Mucosa of rectum (tissue), 2 donors: ENCODE measurements around the gene CRB2.
A peak's percentile ranks its signal among the peaks of the same experiment; 100 is the strongest.

Source experiments
- H3K27ac ChIP-seq, 2 donors: one replicate each; pipeline ENCODE4 v1.7.0; 2013; ENCODE audit warnings: inconsistent platforms in 2 of 2, low read depth in 2 of 2, low read length in 2 of 2
- H3K27me3 ChIP-seq, 2 donors: one replicate each; pipeline ENCODE4 v1.7.0; 2013; ENCODE audit warnings: low read length in 2 of 2; ENCODE audit not compliant: control insufficient read depth in 2 of 2, insufficient read depth in 2 of 2
- H3K36me3 ChIP-seq, 2 donors: one replicate each; pipeline ENCODE4 v1.7.0; 2013; ENCODE audit warnings: low read length in 2 of 2; ENCODE audit not compliant: control insufficient read depth in 2 of 2, insufficient read depth in 2 of 2
- H3K4me1 ChIP-seq, 2 donors: one replicate each; pipeline ENCODE4 v1.7.0; 2013; ENCODE audit warnings: low read length in 2 of 2, mild to moderate bottlenecking in 1 of 2; ENCODE audit not compliant: control insufficient read depth in 2 of 2, insufficient read depth in 2 of 2
- H3K4me3 ChIP-seq, 2 donors: one replicate each; pipeline ENCODE4 v1.7.0; 2013; ENCODE audit warnings: low read length in 2 of 2
- H3K9ac ChIP-seq, 2 donors: one replicate each; pipeline ENCODE4 v1.7.0; 2013; ENCODE audit warnings: low read length in 2 of 2, low read depth in 1 of 2, mild to moderate bottlenecking in 1 of 2
- H3K9me3 ChIP-seq, 2 donors: one replicate each; pipeline ENCODE4 v1.7.0; 2013; ENCODE audit warnings: low read length in 2 of 2; ENCODE audit not compliant: control insufficient read depth in 2 of 2
- donor health status: healthy.
- donor health status: Normal muscosa, but diverticular disease.

CRB2 gene

DNA sequence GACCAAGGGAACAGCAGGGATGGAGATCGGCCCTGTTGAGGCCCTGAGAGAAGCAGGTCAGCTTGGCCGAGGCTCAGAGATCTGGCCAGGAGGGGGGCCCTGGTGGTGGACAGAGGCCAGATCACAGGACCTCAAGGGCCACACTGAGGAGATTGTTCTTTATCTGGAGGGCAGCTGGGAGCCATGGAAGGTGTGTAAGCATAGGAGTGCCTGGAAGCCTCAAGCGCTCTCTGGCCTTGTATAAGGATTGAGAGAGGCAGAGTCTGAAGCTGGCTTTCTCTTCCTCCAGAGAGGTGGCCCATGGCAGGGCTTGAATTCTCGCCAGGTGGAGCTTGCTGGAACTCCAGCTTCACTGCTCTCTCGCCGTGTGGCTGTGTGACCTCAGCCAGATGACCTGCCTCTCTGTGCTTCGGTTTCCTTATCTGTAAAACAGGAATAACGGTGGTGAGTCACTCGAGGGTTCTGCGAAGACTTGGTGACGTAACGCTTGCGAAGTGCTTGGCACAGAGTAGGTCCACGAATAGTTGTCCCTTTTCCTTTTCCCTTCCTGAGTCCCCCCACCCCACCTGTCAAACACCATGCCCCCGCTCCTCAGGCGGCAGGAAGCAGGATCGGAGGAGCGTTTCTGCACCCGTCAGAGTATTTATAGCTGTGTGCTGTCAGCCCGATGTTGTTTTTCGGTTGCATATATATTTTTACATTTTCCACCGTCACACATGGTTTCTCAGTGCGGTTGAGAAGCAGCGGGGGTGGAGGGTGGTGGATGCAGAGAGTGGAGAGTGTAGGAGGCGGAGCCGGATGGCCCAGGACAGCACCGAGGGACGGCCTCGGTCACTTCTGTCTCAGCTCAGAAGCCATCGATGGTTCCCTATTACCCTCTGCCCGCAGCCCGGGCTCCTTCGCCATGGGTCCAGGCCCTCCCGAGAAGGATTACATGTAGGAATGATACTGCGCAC is 17.0 kb upstream of the CRB2 start:
- peaks cover 0 to 10% of the 10 kb centered on the region in 2 donors for H3K4me1 ChIP-seq
- peak overlapping the region in 1 of 2 donors; percentile 41 for H3K9ac ChIP-seq
- no peaks in the 10 kb centered on the region for H3K36me3 ChIP-seq
- H3K27ac ChIP-seq: peak overlapping the region; percentile 54 to 72
- peak overlapping the region; percentile 25 to 58 for H3K4me3 ChIP-seq
- H3K9me3 ChIP-seq: no peaks in the 10 kb centered on the region
- no peaks in the 10 kb centered on the region for H3K27me3 ChIP-seq

DNA sequence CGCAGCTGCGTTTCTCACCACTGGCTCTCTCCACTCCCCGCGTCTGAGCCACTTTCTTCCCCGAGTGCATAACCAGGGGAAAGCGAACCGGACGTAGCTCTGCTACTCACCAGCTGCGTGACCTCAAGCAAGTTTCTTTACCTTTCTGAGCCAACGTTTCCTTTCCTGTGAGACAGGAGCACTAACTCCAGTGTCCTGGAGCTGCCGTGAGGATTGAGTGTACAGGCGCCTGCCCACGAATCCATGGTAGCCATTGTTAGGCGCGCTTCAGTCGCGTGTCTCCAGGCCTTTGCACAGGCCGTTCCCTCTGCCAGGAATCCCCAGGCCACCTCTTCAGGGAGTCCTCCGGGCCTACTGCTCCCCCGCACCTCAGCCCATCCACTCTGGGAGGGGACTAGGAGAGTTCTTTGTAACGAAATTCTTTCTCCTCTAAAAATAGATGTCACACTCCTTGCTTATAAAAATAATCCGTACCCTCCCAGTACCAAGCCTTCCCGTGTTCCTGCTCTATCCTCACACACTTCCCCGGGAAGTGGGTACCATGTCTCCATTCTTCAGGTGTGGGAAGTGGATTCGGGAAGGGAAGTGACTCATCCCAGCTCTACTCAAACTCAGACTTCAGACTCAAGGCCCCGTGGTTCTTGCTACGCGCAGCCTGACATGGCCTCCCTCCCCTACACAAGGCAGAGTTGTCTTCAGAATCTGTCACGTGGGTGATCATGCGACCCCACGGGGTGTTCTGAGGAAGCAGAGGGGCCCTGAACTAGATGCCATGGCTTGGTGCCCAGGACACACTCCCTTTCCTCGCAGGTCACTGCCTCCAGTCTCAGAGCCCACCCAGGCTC is 16.1 kb upstream of the CRB2 start:
- Histone ChIP-seq H3K27ac (peak overlapping the region; percentile 54 to 72), H3K27me3 (no peaks in the 10 kb centered on the region), H3K9me3 (no peaks in the 10 kb centered on the region), H3K9ac (peak overlapping the region in 1 of 2 donors; percentile 41), H3K4me3 (peak overlapping the region; percentile 25 to 58), H3K4me1 (peaks cover 0 to 10% of the 10 kb centered on the region in 2 donors), H3K36me3 (no peaks in the 10 kb centered on the region)

DNA sequence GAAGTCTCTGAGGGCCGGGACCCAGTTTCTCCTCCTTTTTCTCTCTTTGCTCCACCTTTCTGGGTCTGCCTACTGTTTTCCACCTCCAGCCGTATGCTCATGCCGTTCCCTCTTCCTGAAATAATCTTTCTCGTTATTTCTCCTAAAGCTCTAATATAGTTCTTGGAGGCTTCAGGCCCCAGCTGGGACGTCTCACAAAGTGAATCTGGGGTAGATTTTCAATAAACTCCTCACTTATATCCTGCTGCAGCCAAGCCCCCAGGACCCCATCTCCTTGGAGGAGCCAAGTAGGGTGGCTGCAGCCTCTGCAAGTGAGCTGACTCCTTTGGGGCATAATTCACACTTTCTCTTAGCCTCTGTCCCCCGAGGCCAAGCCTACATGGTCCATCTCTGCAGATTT is 14.2 kb upstream of the CRB2 start:
- Histone ChIP-seq H3K9me3 (no peaks in the 10 kb centered on the region), H3K9ac (no peak overlapping the region), H3K27me3 (no peaks in the 10 kb centered on the region), H3K27ac (no peak overlapping the region), H3K4me1 (peaks cover 0 to 10% of the 10 kb centered on the region in 2 donors), H3K4me3 (no peak overlapping the region), H3K36me3 (no peaks in the 10 kb centered on the region)

DNA sequence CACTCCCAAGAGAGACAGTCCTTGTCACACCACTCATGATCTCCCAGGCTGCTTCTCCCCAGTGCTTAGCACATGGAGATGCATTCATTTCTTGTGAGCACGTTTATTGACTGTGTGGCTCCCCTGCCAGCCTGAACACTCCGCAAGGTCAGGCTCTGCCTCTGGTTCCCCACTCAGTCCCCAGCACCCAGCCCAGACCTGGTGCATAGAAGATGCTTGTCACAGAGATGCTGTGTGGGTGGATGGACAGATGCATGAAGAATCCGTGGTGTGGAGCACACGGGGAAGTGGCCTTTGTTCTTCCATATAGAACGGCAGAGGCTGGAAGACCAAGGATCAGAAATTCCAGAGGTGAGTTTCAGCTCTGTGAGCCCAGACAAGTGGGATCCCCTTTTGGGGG is 13.8 kb upstream of the CRB2 start:
- Histone ChIP-seq H3K27me3 (no peaks in the 10 kb centered on the region), H3K4me3 (no peak overlapping the region), H3K4me1 (peaks cover 0 to 10% of the 10 kb centered on the region in 2 donors), H3K9ac (no peak overlapping the region), H3K27ac (no peak overlapping the region), H3K36me3 (no peaks in the 10 kb centered on the region), H3K9me3 (no peaks in the 10 kb centered on the region)

DNA sequence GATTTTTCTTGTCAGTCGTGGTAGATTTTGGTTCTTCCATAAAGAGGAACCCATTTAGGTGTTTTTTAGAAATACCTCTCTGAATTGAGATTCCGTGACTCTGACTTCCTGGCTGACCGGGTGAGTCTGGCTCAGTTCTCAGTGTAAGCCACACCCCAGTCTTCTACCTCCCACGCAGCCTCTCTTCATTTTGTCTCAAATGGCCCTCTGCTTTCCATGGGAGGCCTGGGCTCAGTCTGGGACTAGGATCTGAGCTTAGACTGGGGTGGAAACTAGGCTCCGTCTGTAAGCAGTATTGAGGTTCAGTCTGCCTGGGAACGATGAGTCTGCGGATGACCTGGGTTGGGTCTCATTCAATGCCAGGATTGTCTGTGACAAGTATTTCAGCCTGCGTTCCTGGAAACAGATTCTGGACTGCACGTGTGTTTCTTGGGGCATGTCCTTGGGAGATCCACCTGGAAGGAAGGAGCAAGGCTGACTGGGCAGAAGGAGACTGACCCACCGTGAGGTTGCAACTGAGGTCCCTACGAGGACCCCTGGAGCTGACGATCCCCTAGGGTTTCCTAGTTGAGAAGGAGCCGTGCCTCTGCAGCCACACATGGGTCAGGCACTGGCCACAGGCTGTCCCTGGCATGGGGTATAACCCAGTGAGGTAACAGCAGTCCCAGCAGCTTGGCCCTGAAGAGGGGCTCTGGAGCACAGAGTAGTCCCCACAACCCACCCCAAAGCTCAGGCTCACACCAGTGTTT is 12.4 kb upstream of the CRB2 start:
- Histone ChIP-seq H3K9me3 (no peaks in the 10 kb centered on the region), H3K4me3 (no peak overlapping the region), H3K4me1 (peaks cover 3 to 9% of the 10 kb centered on the region in 2 donors), H3K27me3 (no peaks in the 10 kb centered on the region), H3K9ac (no peak overlapping the region), H3K27ac (peak overlapping the region in 1 of 2 donors; percentile 3), H3K36me3 (no peaks in the 10 kb centered on the region)

DNA sequence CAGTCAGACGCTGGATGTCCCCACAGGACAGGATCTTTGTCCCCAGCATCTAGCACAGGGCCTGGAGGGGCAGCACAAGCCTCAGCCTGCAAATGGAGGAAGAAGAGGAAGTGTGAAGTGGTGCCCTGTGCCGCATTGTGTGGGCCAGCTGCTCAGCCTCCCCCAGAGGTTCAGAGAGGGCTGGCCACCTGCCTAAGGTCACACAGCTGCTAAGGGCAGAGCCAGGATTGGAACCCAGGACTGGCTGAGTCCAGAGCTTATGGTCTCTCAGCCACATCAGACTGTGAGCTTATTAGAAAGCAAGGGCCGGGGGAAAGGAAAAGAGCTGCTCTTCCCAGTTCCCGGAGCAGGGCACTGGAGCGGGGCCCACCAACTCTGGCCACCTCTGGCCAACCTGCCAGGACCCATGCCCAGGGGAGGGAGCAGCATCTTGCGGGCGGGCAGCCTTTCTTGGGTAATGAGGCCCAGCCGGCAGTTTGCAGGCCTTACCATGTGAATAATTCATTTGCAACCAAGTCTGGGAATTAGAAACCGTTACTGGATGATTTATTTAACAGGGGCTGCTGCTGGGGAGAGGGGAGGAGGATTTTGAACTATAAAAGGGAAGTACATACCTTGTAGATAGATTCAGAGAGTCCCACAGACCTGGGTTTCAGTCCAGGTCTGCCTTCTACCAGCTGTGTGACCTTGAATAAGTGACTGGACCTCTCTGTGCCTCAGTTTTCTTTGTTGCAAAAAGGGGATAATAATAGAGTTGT is 11.6 kb upstream of the CRB2 start:
- H3K27ac ChIP-seq: peak overlapping the region in 1 of 2 donors; percentile 3
- no peak overlapping the region for H3K4me3 ChIP-seq
- no peaks in the 10 kb centered on the region for H3K36me3 ChIP-seq
- no peaks in the 10 kb centered on the region for H3K27me3 ChIP-seq
- no peaks in the 10 kb centered on the region for H3K9me3 ChIP-seq
- no peak overlapping the region for H3K9ac ChIP-seq
- H3K4me1 ChIP-seq: peaks cover 3 to 8% of the 10 kb centered on the region in 2 donors

DNA sequence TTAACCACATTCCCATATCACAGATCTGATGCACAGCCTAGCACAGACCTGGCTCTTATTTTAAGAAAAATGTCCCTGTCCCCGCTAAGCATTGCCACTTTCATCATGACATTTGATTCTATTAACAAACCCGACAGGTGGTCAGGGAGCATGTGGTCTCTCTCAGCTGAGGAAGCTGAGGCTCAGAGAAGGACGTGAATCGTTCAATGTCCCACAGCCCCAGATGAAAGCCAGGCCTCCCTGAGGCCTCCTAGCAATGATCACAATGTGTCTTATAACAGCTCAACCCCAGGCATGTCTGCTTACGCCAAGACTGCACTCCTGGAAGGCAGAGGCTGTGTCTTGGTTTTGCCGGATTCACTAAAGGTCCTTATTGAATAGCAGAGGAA is 10.4 kb upstream of the CRB2 start:
- Histone ChIP-seq H3K36me3 (no peaks in the 10 kb centered on the region), H3K9me3 (no peaks in the 10 kb centered on the region), H3K4me3 (no peak overlapping the region), H3K4me1 (peaks cover 2 to 3% of the 10 kb centered on the region in 2 donors), H3K27ac (no peak overlapping the region), H3K27me3 (no peaks in the 10 kb centered on the region), H3K9ac (no peak overlapping the region)

DNA sequence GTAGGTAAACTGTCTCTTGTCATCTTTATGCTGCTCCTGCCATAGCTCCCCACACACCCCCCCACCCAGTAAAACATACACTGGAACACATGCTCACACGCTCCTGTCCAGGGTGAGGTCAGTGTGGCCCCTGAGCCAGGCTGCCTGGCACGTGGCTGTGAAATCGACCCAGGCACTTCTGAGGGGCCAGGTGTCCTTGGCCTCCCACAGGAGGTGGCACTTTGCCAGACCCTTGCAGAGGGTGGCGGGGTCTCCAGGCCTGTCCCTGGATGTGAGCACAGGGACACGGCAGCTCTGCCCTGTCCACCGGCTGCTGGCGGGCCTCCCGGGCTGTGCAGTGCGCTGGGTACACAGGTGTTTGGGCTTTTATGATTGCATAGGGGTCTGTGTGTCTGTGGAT is 10.0 kb upstream of the CRB2 start:
- Histone ChIP-seq H3K27me3 (no peaks in the 10 kb centered on the region), H3K27ac (no peak overlapping the region)

DNA sequence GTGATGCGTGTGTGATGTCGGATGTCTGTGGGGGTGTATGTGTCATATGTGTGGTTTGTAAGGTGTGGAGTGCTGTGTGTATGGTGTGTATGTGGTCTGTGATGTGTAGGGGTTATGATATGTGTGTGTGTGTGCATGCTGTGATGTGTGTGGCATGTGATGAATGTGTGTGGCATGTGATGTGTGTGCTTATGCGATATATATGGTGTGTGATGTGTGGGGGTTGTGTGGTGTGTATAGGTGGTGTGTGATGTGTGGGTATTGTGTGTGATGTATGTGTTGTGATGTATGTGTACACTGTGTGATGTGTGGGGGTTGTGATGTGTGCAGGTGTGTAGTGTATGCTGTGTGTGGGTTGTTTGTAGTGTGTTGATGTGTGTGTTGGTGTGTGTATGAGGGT is 9.2 kb upstream of the CRB2 start:
- H3K27ac ChIP-seq: no peak overlapping the region
- H3K36me3 ChIP-seq: no peaks in the 10 kb centered on the region
- H3K9ac ChIP-seq: no peak overlapping the region
- no peaks in the 10 kb centered on the region for H3K9me3 ChIP-seq
- H3K4me1 ChIP-seq: peaks cover 2 to 3% of the 10 kb centered on the region in 2 donors
- H3K27me3 ChIP-seq: no peaks in the 10 kb centered on the region
- no peak overlapping the region for H3K4me3 ChIP-seq

More for the DNA sequence above, 10.0 kb upstream of the CRB2 start:
- Histone ChIP-seq H3K9ac (no peak overlapping the region), H3K36me3 (no peaks in the 10 kb centered on the region), H3K9me3 (no peaks in the 10 kb centered on the region), H3K4me1 (peaks cover 2 to 3% of the 10 kb centered on the region in 2 donors), H3K4me3 (no peak overlapping the region)
